Measurements from ENCODE around the gene KANK4.

Gene KANK4

DNA sequence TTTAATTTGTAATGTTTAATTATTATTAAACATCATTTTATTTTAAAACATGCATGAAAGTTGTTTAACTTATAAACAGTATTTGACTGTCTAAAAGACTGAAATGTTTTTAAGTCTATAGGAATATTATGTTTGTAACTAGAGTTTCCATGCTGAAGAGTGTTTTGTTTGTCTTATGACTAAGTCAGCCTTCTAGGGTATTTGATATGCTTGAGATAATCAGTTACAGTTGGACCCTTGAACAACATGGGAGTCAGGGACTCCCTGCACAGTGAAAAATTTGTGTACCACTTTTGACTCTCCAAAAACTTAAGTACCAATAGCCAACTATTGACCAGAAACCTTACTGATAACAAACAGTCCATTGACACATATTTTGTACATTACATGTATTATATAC is 45.5 kb upstream of the KANK4 start:
- ATAC-seq, result no peak
- TF ChIP-seq ZNF565 (CRISPR knock-in tag; conservative IDR thresholded peaks at IDR 0.05; ENCODE audit: low read depth), result no peak
- no peak for TF ChIP-seq ZFP3 (CRISPR knock-in tag; IDR thresholded peaks at IDR 0.05)
- no peak for TF ChIP-seq ESRRG (CRISPR knock-in tag; IDR thresholded peaks at IDR 0.05)
- no peak for TF ChIP-seq OSR1 (CRISPR knock-in tag; IDR thresholded peaks at IDR 0.05)
- TF ChIP-seq, protein P1, sequence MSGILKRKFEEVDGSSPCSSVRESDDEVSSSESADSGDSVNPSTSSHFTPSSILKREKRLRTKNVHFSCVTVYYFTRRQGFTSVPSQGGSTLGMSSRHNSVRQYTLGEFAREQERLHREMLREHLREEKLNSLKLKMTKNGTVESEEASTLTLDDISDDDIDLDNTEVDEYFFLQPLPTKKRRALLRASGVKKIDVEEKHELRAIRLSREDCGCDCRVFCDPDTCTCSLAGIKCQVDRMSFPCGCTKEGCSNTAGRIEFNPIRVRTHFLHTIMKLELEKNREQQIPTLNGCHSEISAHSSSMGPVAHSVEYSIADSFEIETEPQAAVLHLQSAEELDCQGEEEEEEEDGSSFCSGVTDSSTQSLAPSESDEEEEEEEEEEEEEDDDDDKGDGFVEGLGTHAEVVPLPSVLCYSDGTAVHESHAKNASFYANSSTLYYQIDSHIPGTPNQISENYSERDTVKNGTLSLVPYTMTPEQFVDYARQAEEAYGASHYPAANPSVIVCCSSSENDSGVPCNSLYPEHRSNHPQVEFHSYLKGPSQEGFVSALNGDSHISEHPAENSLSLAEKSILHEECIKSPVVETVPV (CRISPR knock-in tag; IDR thresholded peaks at IDR 0.05), result no peak
- TF ChIP-seq, protein P2, sequence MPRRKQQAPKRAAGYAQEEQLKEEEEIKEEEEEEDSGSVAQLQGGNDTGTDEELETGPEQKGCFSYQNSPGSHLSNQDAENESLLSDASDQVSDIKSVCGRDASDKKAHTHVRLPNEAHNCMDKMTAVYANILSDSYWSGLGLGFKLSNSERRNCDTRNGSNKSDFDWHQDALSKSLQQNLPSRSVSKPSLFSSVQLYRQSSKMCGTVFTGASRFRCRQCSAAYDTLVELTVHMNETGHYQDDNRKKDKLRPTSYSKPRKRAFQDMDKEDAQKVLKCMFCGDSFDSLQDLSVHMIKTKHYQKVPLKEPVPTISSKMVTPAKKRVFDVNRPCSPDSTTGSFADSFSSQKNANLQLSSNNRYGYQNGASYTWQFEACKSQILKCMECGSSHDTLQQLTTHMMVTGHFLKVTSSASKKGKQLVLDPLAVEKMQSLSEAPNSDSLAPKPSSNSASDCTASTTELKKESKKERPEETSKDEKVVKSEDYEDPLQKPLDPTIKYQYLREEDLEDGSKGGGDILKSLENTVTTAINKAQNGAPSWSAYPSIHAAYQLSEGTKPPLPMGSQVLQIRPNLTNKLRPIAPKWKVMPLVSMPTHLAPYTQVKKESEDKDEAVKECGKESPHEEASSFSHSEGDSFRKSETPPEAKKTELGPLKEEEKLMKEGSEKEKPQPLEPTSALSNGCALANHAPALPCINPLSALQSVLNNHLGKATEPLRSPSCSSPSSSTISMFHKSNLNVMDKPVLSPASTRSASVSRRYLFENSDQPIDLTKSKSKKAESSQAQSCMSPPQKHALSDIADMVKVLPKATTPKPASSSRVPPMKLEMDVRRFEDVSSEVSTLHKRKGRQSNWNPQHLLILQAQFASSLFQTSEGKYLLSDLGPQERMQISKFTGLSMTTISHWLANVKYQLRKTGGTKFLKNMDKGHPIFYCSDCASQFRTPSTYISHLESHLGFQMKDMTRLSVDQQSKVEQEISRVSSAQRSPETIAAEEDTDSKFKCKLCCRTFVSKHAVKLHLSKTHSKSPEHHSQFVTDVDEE (CRISPR knock-in tag; IDR thresholded peaks at IDR 0.05), result no peak
- TF ChIP-seq, protein P3, sequence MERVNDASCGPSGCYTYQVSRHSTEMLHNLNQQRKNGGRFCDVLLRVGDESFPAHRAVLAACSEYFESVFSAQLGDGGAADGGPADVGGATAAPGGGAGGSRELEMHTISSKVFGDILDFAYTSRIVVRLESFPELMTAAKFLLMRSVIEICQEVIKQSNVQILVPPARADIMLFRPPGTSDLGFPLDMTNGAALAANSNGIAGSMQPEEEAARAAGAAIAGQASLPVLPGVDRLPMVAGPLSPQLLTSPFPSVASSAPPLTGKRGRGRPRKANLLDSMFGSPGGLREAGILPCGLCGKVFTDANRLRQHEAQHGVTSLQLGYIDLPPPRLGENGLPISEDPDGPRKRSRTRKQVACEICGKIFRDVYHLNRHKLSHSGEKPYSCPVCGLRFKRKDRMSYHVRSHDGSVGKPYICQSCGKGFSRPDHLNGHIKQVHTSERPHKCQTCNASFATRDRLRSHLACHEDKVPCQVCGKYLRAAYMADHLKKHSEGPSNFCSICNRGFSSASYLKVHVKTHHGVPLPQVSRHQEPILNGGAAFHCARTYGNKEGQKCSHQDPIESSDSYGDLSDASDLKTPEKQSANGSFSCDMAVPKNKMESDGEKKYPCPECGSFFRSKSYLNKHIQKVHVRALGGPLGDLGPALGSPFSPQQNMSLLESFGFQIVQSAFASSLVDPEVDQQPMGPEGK (CRISPR knock-in tag; IDR thresholded peaks at IDR 0.05; ENCODE audit: borderline replicate concordance), result no peak
- TF ChIP-seq CREB5 (CRISPR knock-in tag; IDR thresholded peaks at IDR 0.05; ENCODE audit: low read depth), result no peak
- TF ChIP-seq CSDC2 (CRISPR knock-in tag; IDR thresholded peaks at IDR 0.05), result no peak
- no peak for TF ChIP-seq ISL1 (CRISPR knock-in tag; IDR thresholded peaks at IDR 0.05)
- no peak for TF ChIP-seq ZFP30 (CRISPR knock-in tag; IDR thresholded peaks at IDR 0.05)
- TF ChIP-seq TCF4 (CRISPR knock-in tag; IDR thresholded peaks at IDR 0.05; ENCODE audit: borderline replicate concordance), result no peak
- TF ChIP-seq BACH2 (CRISPR knock-in tag; IDR thresholded peaks at IDR 0.05; ENCODE audit: borderline replicate concordance), result no peak
- no peak for TF ChIP-seq SNAI2 (CRISPR knock-in tag; IDR thresholded peaks at IDR 0.05)
- TF ChIP-seq POU6F1 (CRISPR knock-in tag; IDR thresholded peaks at IDR 0.05; ENCODE audit: borderline replicate concordance, low read depth), result no peak
- no peak for TF ChIP-seq GLIS3 (CRISPR knock-in tag; IDR thresholded peaks at IDR 0.05)
- no peak for TF ChIP-seq PPARA (CRISPR knock-in tag; IDR thresholded peaks at IDR 0.05; ENCODE audit: borderline replicate concordance)
- no peak for TF ChIP-seq ARNTL (CRISPR knock-in tag; IDR thresholded peaks at IDR 0.05; ENCODE audit: borderline replicate concordance, low read depth)
- no peak for TF ChIP-seq TOX (CRISPR knock-in tag; IDR thresholded peaks at IDR 0.05; ENCODE audit: borderline replicate concordance)
- TF ChIP-seq ZNF8 (CRISPR knock-in tag; IDR thresholded peaks at IDR 0.05), result no peak

GRCh38 chr1:62362926-62363325 is 43.7 kb upstream of the KANK4 start:
- no peak for ATAC-seq

GRCh38 chr1:62362061-62362917 is 43.1 kb upstream of the KANK4 start:
- TF ChIP-seq GLIS3 (CRISPR knock-in tag; IDR thresholded peaks at IDR 0.05) (no peak), ISL1 (CRISPR knock-in tag; IDR thresholded peaks at IDR 0.05) (no peak), ZNF70 (CRISPR knock-in tag; IDR thresholded peaks at IDR 0.05) (no peak), TCF4 (CRISPR knock-in tag; IDR thresholded peaks at IDR 0.05; ENCODE audit: borderline replicate concordance) (peak; percentile 15; the same call in 1 of the 2 replicates), ARNTL (CRISPR knock-in tag; IDR thresholded peaks at IDR 0.05; ENCODE audit: borderline replicate concordance, low read depth) (no peak)
- TF ChIP-seq, protein P2 (CRISPR knock-in tag; IDR thresholded peaks at IDR 0.05), result no peak

More at GRCh38 chr1:62362926-62363325, 43.7 kb upstream of the KANK4 start:
- TF ChIP-seq TCF4 (CRISPR knock-in tag; IDR thresholded peaks at IDR 0.05; ENCODE audit: borderline replicate concordance), result no peak
- TF ChIP-seq ZNF8 (CRISPR knock-in tag; IDR thresholded peaks at IDR 0.05), result peak; percentile 85

More at GRCh38 chr1:62362061-62362917, 43.1 kb upstream of the KANK4 start:
- ATAC-seq, result no peak
